ENCODE results near the gene SMTNL2.

- TF ChIP-seq POLR2A (IDR thresholded peaks at IDR 0.05) (no peak), POLR2AphosphoS5 (IDR thresholded peaks at IDR 0.05) (no peak)
Measured at GRCh38 chr17:4657678-4658077, 73.3 kb downstream of the SMTNL2 start.
